Parathyroid adenoma (tissue), 2 donors: Measurements from ENCODE around the gene GOLGA6L10.
"Not testable (repeated sequence)": the region's sequence is repeated elsewhere in the genome, so short reads cannot be mapped to it uniquely, and the experiment has no call there.

Source experiments
- H2AFZ ChIP-seq: fragments of 300-600 bp; sonication (generic); one replicate; pipeline ENCODE4 v1.7.0; 2017; ENCODE audit warnings: antibody characterized with exemption, mild to moderate bottlenecking
- H3K27ac ChIP-seq: fragments of 300-600 bp; sonication (generic); one replicate; pipeline ENCODE4 v1.7.0; 2017
- H3K27me3 ChIP-seq: fragments of 300-600 bp; sonication (generic); one replicate; pipeline ENCODE4 v1.7.0; 2017; ENCODE audit warnings: low read length; ENCODE audit not compliant: control insufficient read depth, insufficient read depth
- H3K36me3 ChIP-seq: fragments of 300-600 bp; sonication (generic); one replicate; pipeline ENCODE4 v1.7.0; 2017; ENCODE audit warnings: low read length; ENCODE audit not compliant: control insufficient read depth, insufficient read depth
- H3K4me1 ChIP-seq: fragments of 300-600 bp; sonication (generic); one replicate; pipeline ENCODE4 v1.7.0; 2017; ENCODE audit warnings: control low read depth
- H3K4me2 ChIP-seq: fragments of 300-600 bp; sonication (generic); one replicate; pipeline ENCODE4 v1.7.0; 2017; ENCODE audit warnings: low read length
- H3K4me3 ChIP-seq: fragments of 300-600 bp; sonication (generic); one replicate; pipeline ENCODE4 v1.7.0; 2017; ENCODE audit warnings: low read depth, low read length
- H3K79me2 ChIP-seq: fragments of 300-600 bp; sonication (generic); one replicate; pipeline ENCODE4 v1.7.0; 2017; ENCODE audit warnings: control low read depth
- H3K9ac ChIP-seq: fragments of 300-600 bp; sonication (generic); one replicate; pipeline ENCODE4 v1.7.0; 2017; ENCODE audit warnings: mild to moderate bottlenecking
- H3K9me3 ChIP-seq: fragments of 300-600 bp; sonication (generic); one replicate; pipeline ENCODE4 v1.7.0; 2017; ENCODE audit warnings: low read length; ENCODE audit not compliant: control insufficient read depth
- CTCF ChIP-seq: fragments of 300-600 bp; sonication (generic); IDR thresholded peaks from one replicate; pipeline ENCODE4 v1.7.0; 2017; ENCODE audit warnings: antibody characterized with exemption, mild to moderate bottlenecking
- donor health status: primary hyperparathyroidism.

Gene GOLGA6L10

GRCh38 chr15:82300883-82301282 lies 48.4 kb downstream of the GOLGA6L10 start:
- no peaks in the 10 kb centered on the region for H3K27me3 ChIP-seq
- H3K4me3 ChIP-seq = no peak overlapping the region
- no peak overlapping the region for H3K9ac ChIP-seq
- no peak overlapping the region for H3K27ac ChIP-seq
- TF ChIP-seq CTCF = no peak
- no peaks in the 10 kb centered on the region for H3K4me1 ChIP-seq
- no peaks in the 10 kb centered on the region for H3K36me3 ChIP-seq
- H2AFZ ChIP-seq = no peak overlapping the region
- H3K9me3 ChIP-seq = no peaks in the 10 kb centered on the region
- H3K4me2 ChIP-seq = no peak overlapping the region
- H3K79me2 ChIP-seq = no peaks in the 10 kb centered on the region

- H3K4me2 ChIP-seq, H3K79me2 ChIP-seq, H3K9ac ChIP-seq, H3K4me1 ChIP-seq, H3K9me3 ChIP-seq, H3K4me3 ChIP-seq, H3K36me3 ChIP-seq, H2AFZ ChIP-seq, H3K27ac ChIP-seq, H3K27me3 ChIP-seq: not testable (repeated sequence)
These were observed 48.9 kb downstream of the GOLGA6L10 start for GRCh38 chr15:82300326-82300725.

- H3K9ac ChIP-seq, H3K4me1 ChIP-seq, H3K36me3 ChIP-seq, H3K4me3 ChIP-seq, H3K4me2 ChIP-seq, H2AFZ ChIP-seq, H3K79me2 ChIP-seq, H3K27ac ChIP-seq, H3K9me3 ChIP-seq, H3K27me3 ChIP-seq: not testable (repeated sequence)
These were observed 49.8 kb downstream of the GOLGA6L10 start for GRCh38 chr15:82299511-82299914.

- H3K4me3 ChIP-seq = no peak overlapping the region
These were observed 50.8 kb downstream of the GOLGA6L10 start for GRCh38 chr15:82298520-82298919.

GRCh38 chr15:82298032-82298431 lies 51.2 kb downstream of the GOLGA6L10 start:
- H3K27me3 ChIP-seq = no peaks in the 10 kb centered on the region
- H3K9ac ChIP-seq = no peak overlapping the region
- H3K36me3 ChIP-seq = no peaks in the 10 kb centered on the region
- no peak overlapping the region for H3K27ac ChIP-seq
- H3K4me1 ChIP-seq = no peaks in the 10 kb centered on the region
- no peaks in the 10 kb centered on the region for H3K9me3 ChIP-seq
- H2AFZ ChIP-seq = no peak overlapping the region
- H3K79me2 ChIP-seq = no peaks in the 10 kb centered on the region
- no peak overlapping the region for H3K4me2 ChIP-seq
- H3K4me3 ChIP-seq = no peak overlapping the region
- no peak for TF ChIP-seq CTCF

More at GRCh38 chr15:82298520-82298919, 50.8 kb downstream of the GOLGA6L10 start:
- Histone ChIP-seq H3K36me3 (no peaks in the 10 kb centered on the region), H3K9me3 (no peaks in the 10 kb centered on the region), H2AFZ (no peak overlapping the region), H3K27me3 (no peaks in the 10 kb centered on the region), H3K9ac (no peak overlapping the region), H3K4me1 (no peaks in the 10 kb centered on the region), H3K27ac (no peak overlapping the region), H3K79me2 (no peaks in the 10 kb centered on the region), H3K4me2 (no peak overlapping the region)
- TF ChIP-seq CTCF = no peak

- Histone ChIP-seq H3K36me3 (no peaks in the 10 kb centered on the region), H3K27ac (no peak overlapping the region), H3K9me3 (no peaks in the 10 kb centered on the region), H3K27me3 (no peaks in the 10 kb centered on the region), H2AFZ (no peak overlapping the region), H3K4me2 (no peak overlapping the region), H3K9ac (no peak overlapping the region), H3K4me3 (no peak overlapping the region), H3K79me2 (no peaks in the 10 kb centered on the region), H3K4me1 (no peaks in the 10 kb centered on the region)
- TF ChIP-seq CTCF = no peak
These were observed 51.7 kb downstream of the GOLGA6L10 start for GRCh38 chr15:82297546-82297945.
